Astrocyte (in vitro differentiated cells and primary cell): ENCODE data around the gene EIF4G3. TPM values are rescaled to one million over a fixed set of nuclear protein-coding genes. Genes with fewer than 3 reads are reported as not detected.
A peak's percentile ranks its signal among the peaks of the same experiment; 100 is the strongest.

Experiments used
- DNase-seq: peaks from one replicate; pipeline ENCODE4 v3.0.0-alpha.2; 2010; ENCODE audit warnings: low read depth
- FAIRE-seq: peaks from 2 replicates; lab custom pipeline; 2011; peaks lifted over from hg19 to GRCh38; lab: Jason Lieb, UNC
- H2AFZ ChIP-seq: 2 replicates; pipeline ENCODE4 v1.6.0; 2012; ENCODE audit warnings: low read depth, low read length, inconsistent platforms
- H3K27ac ChIP-seq: 2 replicates; pipeline ENCODE4 v1.5.1; 2011; ENCODE audit warnings: low read depth, low read length, inconsistent platforms
- H3K27me3 ChIP-seq: 2 replicates; pipeline ENCODE4 v1.6.0; 2011; ENCODE audit warnings: low read length, inconsistent platforms; ENCODE audit not compliant: insufficient read depth
- H3K36me3 ChIP-seq: 2 replicates; pipeline ENCODE4 v1.5.1; 2011; ENCODE audit warnings: low read length, inconsistent platforms; ENCODE audit not compliant: insufficient read depth
- H3K4me1 ChIP-seq: 2 replicates; pipeline ENCODE4 v1.5.1; 2011; ENCODE audit warnings: low read length, inconsistent platforms; ENCODE audit not compliant: insufficient read depth
- H3K4me2 ChIP-seq: 2 replicates; pipeline ENCODE4 v1.6.0; 2012; ENCODE audit warnings: low read length, inconsistent platforms
- H3K4me3 ChIP-seq: 2 replicates; pipeline ENCODE4 v1.5.1; 2011; ENCODE audit warnings: low read depth, mild to moderate bottlenecking, low read length, inconsistent platforms; ENCODE audit not compliant: insufficient read depth
- H3K79me2 ChIP-seq: 2 replicates; pipeline ENCODE4 v1.6.0; 2012; ENCODE audit warnings: mild to moderate bottlenecking, low read length, inconsistent platforms; ENCODE audit not compliant: insufficient read depth
- H3K9ac ChIP-seq: 2 replicates; pipeline ENCODE4 v1.6.0; 2012; ENCODE audit warnings: mild to moderate bottlenecking, low read length, inconsistent platforms
- H3K9me3 ChIP-seq: 2 replicates; pipeline ENCODE4 v1.5.1; 2012; ENCODE audit warnings: low read depth, mild to moderate bottlenecking, low read length, inconsistent platforms; ENCODE audit not compliant: insufficient read depth
- H4K20me1 ChIP-seq: 2 replicates; pipeline ENCODE4 v1.6.0; 2012; ENCODE audit warnings: low read length, inconsistent platforms; ENCODE audit not compliant: insufficient read depth
- H3K27ac Mint-ChIP-seq: one replicate; pipeline ENCODE4 v1.8.0; 2021; ENCODE audit warnings: mild to moderate bottlenecking, mixed read lengths; ENCODE audit not compliant: unreplicated experiment
- H3K27me3 Mint-ChIP-seq: one replicate; pipeline ENCODE4 v1.8.0; 2021; ENCODE audit warnings: low read depth, mixed read lengths; ENCODE audit not compliant: unreplicated experiment
- H3K36me3 Mint-ChIP-seq: one replicate; pipeline ENCODE4 v1.8.0; 2021; ENCODE audit warnings: low read depth, mixed read lengths; ENCODE audit not compliant: unreplicated experiment
- H3K4me1 Mint-ChIP-seq: one replicate; pipeline ENCODE4 v1.8.0; 2021; ENCODE audit warnings: low read depth, mixed read lengths; ENCODE audit not compliant: unreplicated experiment
- H3K4me3 Mint-ChIP-seq: one replicate; pipeline ENCODE4 v1.8.0; 2021; ENCODE audit warnings: mild to moderate bottlenecking, moderate library complexity, mixed read lengths; ENCODE audit not compliant: unreplicated experiment
- H3K9me3 Mint-ChIP-seq: one replicate; pipeline ENCODE4 v1.8.0; 2021; ENCODE audit warnings: mild to moderate bottlenecking, mixed read lengths; ENCODE audit not compliant: unreplicated experiment
- CTCF ChIP-seq: IDR thresholded peaks from 2 replicates; pipeline ENCODE4 v1.5.1; 2011; ENCODE audit warnings: low read depth, mild to moderate bottlenecking, inconsistent platforms, low read length, moderate library complexity; ENCODE audit not compliant: insufficient read depth
- EZH2 ChIP-seq: IDR thresholded peaks from 2 replicates; pipeline ENCODE4 v1.6.1; 2012; ENCODE audit warnings: mild to moderate bottlenecking, low read length, inconsistent platforms; ENCODE audit not compliant: insufficient read depth
- total RNA-seq: library from RNA; stranded (reverse); gene quantifications from 2 replicates; pipeline ENCODE4 v1.2.1, GENCODE V29; 2021

The EIF4G3 gene
- total RNA-seq, 1 donor from 2014 or later: 76.1 TPM

DNA sequence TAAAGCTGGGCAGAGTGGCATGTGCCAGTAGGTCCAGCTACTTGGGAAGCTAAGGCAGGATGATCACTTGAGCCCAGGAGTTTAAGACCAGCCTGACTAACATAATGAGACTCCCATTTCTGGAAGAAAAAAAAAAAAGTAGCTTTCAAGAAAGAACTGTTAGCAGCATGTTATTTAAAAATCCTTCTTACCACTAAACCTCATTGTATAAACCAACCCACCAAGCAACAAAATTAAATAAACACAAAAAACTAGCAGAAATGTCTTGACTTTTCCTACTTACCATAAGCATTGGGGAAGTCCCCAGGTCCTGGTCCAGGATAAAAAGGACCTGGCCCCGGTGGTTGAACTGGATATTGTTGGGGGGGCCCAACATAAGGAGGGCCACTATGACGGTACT lies 196.6 kb downstream of the EIF4G3 start:
- Histone ChIP-seq H3K9me3 (no peaks in the 10 kb centered on the region), H3K4me1 (peaks cover 13% of the 10 kb centered on the region), H3K9ac (no peak overlapping the region), H3K4me3 (no peak overlapping the region), H3K27me3 (no peaks in the 10 kb centered on the region), H3K27ac (no peak overlapping the region), H4K20me1 (peaks cover 23% of the 10 kb centered on the region), H2AFZ (no peak overlapping the region), H3K79me2 (peaks cover 9% of the 10 kb centered on the region), H3K36me3 (peaks cover 3% of the 10 kb centered on the region), H3K4me2 (no peak overlapping the region)
- DNase-seq: no peak
- H3K27me3 Mint-ChIP-seq: no peaks in the 10 kb centered on the region
- H3K27ac Mint-ChIP-seq: no peak overlapping the region
- FAIRE-seq: no peak
- H3K9me3 Mint-ChIP-seq: no peaks in the 10 kb centered on the region
- peaks cover 2% of the 10 kb centered on the region for H3K36me3 Mint-ChIP-seq
- peaks cover 12% of the 10 kb centered on the region for H3K4me1 Mint-ChIP-seq
- TF ChIP-seq EZH2 (no peak), CTCF (no peak)
- no peak overlapping the region for H3K4me3 Mint-ChIP-seq

DNA sequence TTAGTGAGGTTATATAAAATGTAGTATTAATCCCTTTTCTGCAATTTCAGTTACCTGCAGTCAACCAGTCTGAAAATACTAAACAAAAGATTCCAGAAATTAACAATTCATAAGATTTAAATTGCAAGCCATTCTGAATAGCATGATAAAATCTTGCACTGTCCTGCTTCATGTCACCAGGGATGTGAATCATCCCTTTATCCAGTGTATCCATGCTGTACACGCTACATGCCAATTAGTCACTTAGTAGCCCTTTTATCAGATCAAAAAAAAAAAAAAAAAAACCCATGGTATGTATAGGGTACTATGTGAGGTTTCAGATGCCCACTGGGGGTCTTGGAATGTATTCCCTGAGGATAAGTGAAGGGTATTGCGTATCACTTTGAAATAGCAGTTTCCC lies 198.3 kb downstream of the EIF4G3 start:
- H3K79me2 ChIP-seq: peaks cover 6% of the 10 kb centered on the region

More for the DNA sequence above, 198.3 kb downstream of the EIF4G3 start:
- Histone ChIP-seq H3K4me2 (no peak overlapping the region), H3K9me3 (no peaks in the 10 kb centered on the region), H3K9ac (no peak overlapping the region), H3K27ac (no peak overlapping the region), H4K20me1 (peaks cover 30% of the 10 kb centered on the region), H3K36me3 (peaks cover 3% of the 10 kb centered on the region), H3K4me1 (peaks cover 13% of the 10 kb centered on the region), H3K27me3 (no peaks in the 10 kb centered on the region), H2AFZ (no peak overlapping the region), H3K4me3 (no peak overlapping the region)
- no peak overlapping the region for H3K27ac Mint-ChIP-seq
- DNase-seq (peak; percentile 12), FAIRE-seq (no peak)
- TF ChIP-seq EZH2 (no peak), CTCF (no peak)
- peaks cover 2% of the 10 kb centered on the region for H3K36me3 Mint-ChIP-seq
- no peak overlapping the region for H3K4me3 Mint-ChIP-seq
- H3K27me3 Mint-ChIP-seq: no peaks in the 10 kb centered on the region
- peaks cover 27% of the 10 kb centered on the region for H3K4me1 Mint-ChIP-seq
- H3K9me3 Mint-ChIP-seq: no peaks in the 10 kb centered on the region
